Measurements from ENCODE around the gene GNG12. TPM values are rescaled to one million over a fixed set of nuclear protein-coding genes. Genes with fewer than 3 reads are reported as not detected.

Gene GNG12
- total RNA-seq, 2 experiments from 2014 or later, result not detected

DNA sequence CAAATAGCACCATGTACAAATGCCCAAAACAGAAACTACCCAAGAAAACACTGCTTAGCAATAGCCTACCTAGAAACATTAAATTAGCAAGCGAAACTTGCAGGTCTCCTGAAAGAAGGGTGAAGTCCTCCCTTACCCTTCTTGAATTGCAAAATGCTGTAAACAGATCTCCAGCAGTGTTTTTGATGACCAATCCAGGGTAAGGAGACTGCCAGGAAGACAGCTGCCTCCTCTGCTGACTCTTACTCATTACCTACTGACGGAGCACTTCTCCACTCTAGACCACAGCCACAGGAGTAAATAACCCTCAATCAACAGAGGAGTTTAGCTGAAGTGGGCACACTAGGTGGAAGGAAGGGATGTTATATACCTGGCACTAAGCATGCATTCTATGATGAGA is 180.5 kb downstream of the GNG12 start:
- CTCF ChIA-PET, result no interaction called here
- Histone ChIP-seq H3K4me3 (ENCODE audit: low read length) (no peak overlapping the region), H3K9me3 (ENCODE audit: control insufficient read depth in 1 of 2, insufficient read depth in 1 of 2, low read length in 2 of 2) (no peaks in the 10 kb centered on the region), H3K4me1 (ENCODE audit: insufficient read depth, low read length) (no peaks in the 10 kb centered on the region), H3K36me3 (ENCODE audit: insufficient read depth, low read length) (no peaks in the 10 kb centered on the region), H3K27ac (ENCODE audit: low read depth in 1 of 2, low read length in 2 of 2) (no peak overlapping the region), H3K27me3 (ENCODE audit: control insufficient read depth in 1 of 2, insufficient read depth in 2 of 2, low read length in 2 of 2) (no peaks in the 10 kb centered on the region)
- POLR2A ChIA-PET, result no interaction called here
- intact Hi-C loops (cut with DNase I, micrococcal nuclease), result no loop called here
- no peaks in the 10 kb centered on the region for H3K27me3 Mint-ChIP-seq
- H3K27ac Mint-ChIP-seq, result no peak overlapping the region
- TF ChIP-seq, protein P1, sequence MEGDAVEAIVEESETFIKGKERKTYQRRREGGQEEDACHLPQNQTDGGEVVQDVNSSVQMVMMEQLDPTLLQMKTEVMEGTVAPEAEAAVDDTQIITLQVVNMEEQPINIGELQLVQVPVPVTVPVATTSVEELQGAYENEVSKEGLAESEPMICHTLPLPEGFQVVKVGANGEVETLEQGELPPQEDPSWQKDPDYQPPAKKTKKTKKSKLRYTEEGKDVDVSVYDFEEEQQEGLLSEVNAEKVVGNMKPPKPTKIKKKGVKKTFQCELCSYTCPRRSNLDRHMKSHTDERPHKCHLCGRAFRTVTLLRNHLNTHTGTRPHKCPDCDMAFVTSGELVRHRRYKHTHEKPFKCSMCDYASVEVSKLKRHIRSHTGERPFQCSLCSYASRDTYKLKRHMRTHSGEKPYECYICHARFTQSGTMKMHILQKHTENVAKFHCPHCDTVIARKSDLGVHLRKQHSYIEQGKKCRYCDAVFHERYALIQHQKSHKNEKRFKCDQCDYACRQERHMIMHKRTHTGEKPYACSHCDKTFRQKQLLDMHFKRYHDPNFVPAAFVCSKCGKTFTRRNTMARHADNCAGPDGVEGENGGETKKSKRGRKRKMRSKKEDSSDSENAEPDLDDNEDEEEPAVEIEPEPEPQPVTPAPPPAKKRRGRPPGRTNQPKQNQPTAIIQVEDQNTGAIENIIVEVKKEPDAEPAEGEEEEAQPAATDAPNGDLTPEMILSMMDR (IDR thresholded peaks at IDR 0.05), result no peak
- DNase-seq (peak in 2 of 14 experiments; percentile 5 to 15), ATAC-seq (ENCODE audit: poor library complexity) (no peak)
- H3K4me1 Mint-ChIP-seq (ENCODE audit: low read depth), result no peaks in the 10 kb centered on the region
- H3K4me3 Mint-ChIP-seq, result no peak overlapping the region
- H3K36me3 Mint-ChIP-seq (ENCODE audit: low read depth), result no peaks in the 10 kb centered on the region
- no peaks in the 10 kb centered on the region for H3K9me3 Mint-ChIP-seq

Other genes with a start within 250 kb of the GNG12 start
- 100 to 1,000 TPM; 136 to 140 TPM for gene GADD45A, start 148.3 kb downstream of the GNG12 start, total RNA-seq
- gene DIRAS3, start 217.2 kb upstream of the GNG12 start, total RNA-seq, result not detected

Measured in CD4-positive, alpha-beta T cell (primary cell).